SK-N-SH (cell line): Measurements from ENCODE around the gene SMYD3. TPM values are rescaled to one million over a fixed set of nuclear protein-coding genes. Genes with fewer than 3 reads are reported as not detected.

Source experiments
- CTCF ChIA-PET: fragments of 300-600, 350-600 bp; formaldehyde crosslinking; extraction: SDS; loops from one replicate; lab custom pipeline; 2021; lab: Yijun Ruan, JAX
- POLR2A ChIA-PET: fragments of 350-600 bp; sonication (Branson Sonifier 250); formaldehyde crosslinking; extraction: SDS; loops from one replicate; lab custom pipeline; 2020; ENCODE audit warnings: antibody characterized with exemption, inconsistent platforms; lab: Yijun Ruan, JAX
- DNase-seq: peaks from one replicate; pipeline ENCODE4 v3.0.0; 2012
- H2AFZ ChIP-seq: fragments of 200-600 bp; sonication (generic); 2 replicates; pipeline ENCODE4 v1.8.1; 2016; ENCODE audit warnings: antibody characterized with exemption, mild to moderate bottlenecking, low read depth
- H3F3A ChIP-seq: fragments of 200-600 bp; sonication (generic); replicated peaks from 2 replicates; pipeline ENCODE3; 2016; ENCODE audit warnings: antibody characterized with exemption, mild to moderate bottlenecking; ENCODE audit not compliant: insufficient read depth
- H3K27ac ChIP-seq, 2 experiments: fragments of 200-500 bp in 1 of 2; fragments of 200-600 bp in 1 of 2; sonication (Bioruptor generic) in 1 of 2; sonication (generic), shearing (Covaris generic) in 1 of 2; 2 replicates each; pipeline versions ENCODE4 v1.5.1 to v1.6.1; 2014 to 2016; ENCODE audit warnings: low read depth in 2 of 2, inconsistent platforms in 1 of 2, low read length in 1 of 2, mild to moderate bottlenecking in 1 of 2, mixed read lengths in 1 of 2
- H3K27me3 ChIP-seq: fragments of 200-600 bp; sonication (generic), shearing (Covaris generic); 2 replicates; pipeline ENCODE4 v1.6.1; 2016; ENCODE audit warnings: mixed run types; ENCODE audit not compliant: insufficient read depth
- H3K36me3 ChIP-seq, 2 experiments: fragments of 200-500 bp in 1 of 2; fragments of 200-600 bp in 1 of 2; sonication (Bioruptor generic) in 1 of 2; sonication (generic) in 1 of 2; replicated peaks in 1 of 2; 2 replicates each; pipeline versions ENCODE3 to v1.5.1; 2014 to 2016; ENCODE audit warnings: low read length in 1 of 2, mild to moderate bottlenecking in 1 of 2; ENCODE audit not compliant: insufficient read depth in 2 of 2, control insufficient read depth in 1 of 2
- H3K4me1 ChIP-seq, 2 experiments: fragments of 200-500 bp in 1 of 2; fragments of 200-600 bp in 1 of 2; sonication (Bioruptor generic) in 1 of 2; sonication (generic), shearing (Covaris generic) in 1 of 2; 2 replicates each; pipeline versions ENCODE4 v1.5.1 to v1.6.1; 2014 to 2016; ENCODE audit warnings: low read depth in 1 of 2, low read length in 1 of 2, mixed run types in 1 of 2; ENCODE audit not compliant: insufficient read depth in 2 of 2, control insufficient read depth in 1 of 2
- H3K4me2 ChIP-seq: fragments of 200-600 bp; sonication (generic), shearing (Covaris generic); 2 replicates; pipeline ENCODE4 v1.6.1; 2017; ENCODE audit warnings: mixed run types
- H3K4me3 ChIP-seq, 2 experiments: fragments of 200-500 bp in 1 of 2; fragments of 200-600 bp in 1 of 2; sonication (Bioruptor generic) in 1 of 2; sonication (generic), shearing (Covaris generic) in 1 of 2; 2 replicates each; pipeline versions ENCODE4 v1.5.1 to v1.8.1; 2014 to 2016; ENCODE audit warnings: low read depth in 2 of 2, inconsistent platforms in 1 of 2, low read length in 1 of 2, mild to moderate bottlenecking in 1 of 2, mixed read lengths in 1 of 2, moderate library complexity in 1 of 2
- H3K79me2 ChIP-seq: fragments of 200-600 bp; sonication (generic); 2 replicates; pipeline ENCODE4 v1.8.1; 2017; ENCODE audit warnings: mild to moderate bottlenecking; ENCODE audit not compliant: insufficient read depth
- H3K9ac ChIP-seq: fragments of 200-600 bp; sonication (generic); 2 replicates; pipeline ENCODE4 v1.6.1; 2017; ENCODE audit warnings: mixed run types
- H3K9me2 ChIP-seq: fragments of 200-600 bp; sonication (generic); 2 replicates; pipeline ENCODE4 v1.6.1; 2017; ENCODE audit warnings: mixed run types
- H3K9me3 ChIP-seq: fragments of 200-600 bp; sonication (generic); 2 replicates; pipeline ENCODE4 v1.6.1; 2017; ENCODE audit warnings: mixed run types, mild to moderate bottlenecking, moderate library complexity
- H4K20me1 ChIP-seq: fragments of 200-600 bp; sonication (generic); 2 replicates; pipeline ENCODE4 v1.6.1; 2017; ENCODE audit warnings: mild to moderate bottlenecking, mixed run types; ENCODE audit not compliant: insufficient read depth
- ELF1 ChIP-seq: IDR thresholded peaks from 2 replicates; pipeline ENCODE4 v1.4.0; 2012
- EP300 ChIP-seq, 2 experiments: IDR thresholded peaks; 2 replicates each; pipeline versions ENCODE4 v1.4.0 to v1.6.1; 2012; ENCODE audit warnings: borderline replicate concordance in 1 of 2, low read depth in 1 of 2, low read length in 1 of 2
- EZH2phosphoT487 ChIP-seq: fragments of 200-600 bp; sonication (generic); IDR thresholded peaks from 2 replicates; pipeline ENCODE4 v1.6.1; 2017; ENCODE audit warnings: low read depth, mixed run types, mild to moderate bottlenecking, antibody characterized with exemption, moderate library complexity, borderline replicate concordance
- FOSL2 ChIP-seq: IDR thresholded peaks from 2 replicates; pipeline ENCODE4 v1.4.0; 2012; ENCODE audit warnings: low read depth, mild to moderate bottlenecking, moderate library complexity, borderline replicate concordance
- FOXJ3 ChIP-seq: sonication (generic); formaldehyde crosslinking; IDR thresholded peaks from 2 replicates; pipeline ENCODE4 v1.5.1; 2020; ENCODE audit warnings: mild to moderate bottlenecking, missing genetic modification reagents
- FOXM1 ChIP-seq: IDR thresholded peaks from 2 replicates; pipeline ENCODE4 v1.4.0; 2012; ENCODE audit warnings: low read depth, mild to moderate bottlenecking
- GATA2 ChIP-seq: sonication (generic); formaldehyde crosslinking; IDR thresholded peaks from 2 replicates; pipeline ENCODE4 v1.5.0; 2020; ENCODE audit warnings: mild to moderate bottlenecking, missing genetic modification reagents
- JUND ChIP-seq: IDR thresholded peaks from 2 replicates; pipeline ENCODE4 v1.4.0; 2012
- MEF2A ChIP-seq: IDR thresholded peaks from 2 replicates; pipeline ENCODE4 v1.4.0; 2012; ENCODE audit warnings: low read depth, borderline replicate concordance
- NFIC ChIP-seq: IDR thresholded peaks from 2 replicates; pipeline ENCODE4 v1.4.0; 2012; ENCODE audit warnings: borderline replicate concordance
- PBX3 ChIP-seq: IDR thresholded peaks from 2 replicates; pipeline ENCODE4; 2012
- POLR2AphosphoS5 ChIP-seq: IDR thresholded peaks from 2 replicates; pipeline ENCODE4 v1.6.1; 2012; ENCODE audit warnings: low read depth, low read length
- RAD21 ChIP-seq: IDR thresholded peaks from 2 replicates; pipeline ENCODE4 v1.6.1; 2012; ENCODE audit warnings: mild to moderate bottlenecking, low read length
- RFX5 ChIP-seq: IDR thresholded peaks from 2 replicates; pipeline ENCODE4 v1.6.1; 2012; ENCODE audit warnings: mild to moderate bottlenecking, improper control_type of control experiment, low read length
- SMC3 ChIP-seq: IDR thresholded peaks from 2 replicates; pipeline ENCODE4 v1.6.1; 2012; ENCODE audit warnings: low read depth, low read length, improper control_type of control experiment
- TAF1 ChIP-seq: IDR thresholded peaks from 2 replicates; pipeline ENCODE4 v1.6.1; 2012; ENCODE audit warnings: low read depth, mild to moderate bottlenecking, low read length, moderate library complexity, borderline replicate concordance
- TCF12 ChIP-seq: IDR thresholded peaks from 2 replicates; pipeline ENCODE4 v1.4.0; 2012
- WGBS: methylation state at CpG from one replicate; pipeline ENCODE4 v1.1.6; 2017; ENCODE audit warnings: low lambda C conversion rate; 5-methylcytosine and 5-hydroxymethylcytosine counted together
- polyA plus RNA-seq, 3 experiments: library from polyadenylated mRNA; depleted of rRNA; stranded (reverse); fragments of >200 nt; gene quantifications; 2 replicates each; pipeline ENCODE4 v1.2.3, GENCODE V29; 2012

The SMYD3 gene
- polyA plus RNA-seq, 1 of the 3 experiments (the other 2 are of a cell fraction), result 31.4 TPM

- TF ChIP-seq POLR2AphosphoS5, result no peak
- TF ChIP-seq TCF12, result no peak
These were observed 423.7 kb downstream of the SMYD3 start (continued) for GRCh38 chr1:246083416-246083815.

GRCh38 chr1:246081856-246082668, 425.0 kb downstream of the SMYD3 start:
- 86% methylated on average over 13 of the region's 13 CpGs for WGBS
- no peak for TF ChIP-seq EP300 (IDR thresholded peaks at IDR 0.05; ENCODE audit: borderline replicate concordance in 1 of 2, low read depth in 1 of 2, low read length in 1 of 2)
- TF ChIP-seq PBX3, result no peak
- no peak for TF ChIP-seq TCF12
- TF ChIP-seq FOXM1, result no peak
- TF ChIP-seq POLR2AphosphoS5, result no peak
- no peak for TF ChIP-seq SMC3
- no peak for TF ChIP-seq GATA2
- TF ChIP-seq, all 33 proteins: peak for 0
- Histone ChIP-seq H3K36me3 (no peaks in the 10 kb centered on the region), H3K9ac (no peak overlapping the region), H3K79me2 (no peaks in the 10 kb centered on the region), H3K4me1 (peaks cover 0 to 4% of the 10 kb centered on the region in 2 experiments; a peak in 1 of 4 replicates), H3K9me2 (no peaks in the 10 kb centered on the region), H3K27ac (no peak overlapping the region), H2AFZ (no peak overlapping the region), H4K20me1 (no peaks in the 10 kb centered on the region), H3K9me3 (no peaks in the 10 kb centered on the region), H3K4me2 (no peak overlapping the region), H3F3A (no peaks in the 10 kb centered on the region), H3K27me3 (no peaks in the 10 kb centered on the region), H3K4me3 (no peak overlapping the region; a peak in 1 of 4 replicates)
- ChIA-PET POLR2A (no interaction called here), CTCF (interaction anchor here (0.7 kb wide), 1 partner anchor 72 kb away, joined by 3 read pairs; no protein-coding TSS in a partner anchor)
- no peak for DNase-seq

GRCh38 chr1:246081138-246081702, 425.9 kb downstream of the SMYD3 start:
- TF ChIP-seq TAF1 (no peak), EP300 (IDR thresholded peaks at IDR 0.05; ENCODE audit: borderline replicate concordance in 1 of 2, low read depth in 1 of 2, low read length in 1 of 2) (no peak), ELF1 (no peak), NFIC (no peak), PBX3 (no peak), MEF2A (no peak), FOXM1 (no peak), JUND (no peak), RFX5 (no peak), EZH2phosphoT487 (no peak), FOSL2 (no peak), TCF12 (no peak), FOXJ3 (no peak), GATA2 (no peak), RAD21 (no peak)
- WGBS, result 97% methylated on average over 4 of the region's 4 CpGs

More at GRCh38 chr1:246081138-246081702, 425.9 kb downstream of the SMYD3 start:
- ChIA-PET POLR2A (no interaction called here), CTCF (no interaction called here)
- Histone ChIP-seq H3K36me3 (no peaks in the 10 kb centered on the region), H3K27me3 (no peaks in the 10 kb centered on the region), H3K9ac (no peak overlapping the region), H3K27ac (no peak overlapping the region), H4K20me1 (no peaks in the 10 kb centered on the region), H3F3A (no peaks in the 10 kb centered on the region), H3K9me2 (no peaks in the 10 kb centered on the region), H3K4me3 (no peak overlapping the region), H2AFZ (no peak overlapping the region), H3K4me1 (peaks cover 0 to 4% of the 10 kb centered on the region in 2 experiments; a peak in 1 of 4 replicates), H3K79me2 (no peaks in the 10 kb centered on the region), H3K4me2 (no peak overlapping the region), H3K9me3 (no peaks in the 10 kb centered on the region)
- no peak for DNase-seq
